ENCODE results near the gene AKR1B1.

- no peak for TF ChIP-seq EP300 (IDR thresholded peaks at IDR 0.05; ENCODE audit: low read length)
- no peak for TF ChIP-seq POLR2AphosphoS5 (IDR thresholded peaks at IDR 0.05; ENCODE audit: control insufficient read depth, insufficient read depth, low read depth, low read length)
- no peak for TF ChIP-seq GTF2A2 (tag; IDR thresholded peaks at IDR 0.05)
- TF ChIP-seq FOXP4 (CRISPR knock-in tag; IDR thresholded peaks at IDR 0.05; ENCODE audit: borderline replicate concordance): no peak
- no peak for TF ChIP-seq SP1 (CRISPR knock-in tag; IDR thresholded peaks at IDR 0.05)
- no peak for TF ChIP-seq TEAD4 (IDR thresholded peaks at IDR 0.05; ENCODE audit: low read length)
- no peak for TF ChIP-seq TEAD4 (CRISPR knock-in tag; IDR thresholded peaks at IDR 0.05; ENCODE audit: borderline replicate concordance)
- no peak for TF ChIP-seq RBFOX2 (IDR thresholded peaks at IDR 0.05; ENCODE audit: low read depth, low read length)
Observed at GRCh38 chr7:134461916-134462315, 3.0 kb upstream of the AKR1B1 start.
